HG03565 (cell line): ENCODE results near the gene SMCO1.
"Not testable (repeated sequence)": the region's sequence is repeated elsewhere in the genome, so short reads cannot be mapped to it uniquely, and the experiment has no call there.

ENCODE experiments used
- ATAC-seq: cut with Tn5 transposase; IDR thresholded peaks from one replicate; pipeline ENCODE4 v1.9.1; 2021; ENCODE audit warnings: mild to moderate bottlenecking, moderate library complexity; ENCODE audit not compliant: unreplicated experiment

SMCO1 gene

DNA sequence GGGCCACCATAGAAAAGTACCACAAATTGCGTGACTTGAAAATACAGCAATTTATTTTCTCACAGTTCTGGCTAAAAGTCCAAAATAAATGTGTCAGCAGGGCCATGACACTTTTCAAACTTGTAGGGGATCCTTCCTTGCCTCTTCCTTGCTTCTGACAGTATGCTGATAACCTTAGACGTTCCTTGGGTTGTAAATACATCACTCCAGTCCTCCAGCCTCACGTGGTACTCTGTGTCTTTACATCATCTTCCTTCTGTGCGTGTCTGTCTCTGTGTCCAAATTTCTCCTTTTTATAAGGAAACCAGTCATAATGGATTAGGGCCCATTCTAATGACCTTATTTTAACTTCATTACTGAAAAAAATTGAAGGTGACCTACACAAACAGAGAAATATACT is 19.0 kb downstream of the SMCO1 start:
- ATAC-seq: no peak

DNA sequence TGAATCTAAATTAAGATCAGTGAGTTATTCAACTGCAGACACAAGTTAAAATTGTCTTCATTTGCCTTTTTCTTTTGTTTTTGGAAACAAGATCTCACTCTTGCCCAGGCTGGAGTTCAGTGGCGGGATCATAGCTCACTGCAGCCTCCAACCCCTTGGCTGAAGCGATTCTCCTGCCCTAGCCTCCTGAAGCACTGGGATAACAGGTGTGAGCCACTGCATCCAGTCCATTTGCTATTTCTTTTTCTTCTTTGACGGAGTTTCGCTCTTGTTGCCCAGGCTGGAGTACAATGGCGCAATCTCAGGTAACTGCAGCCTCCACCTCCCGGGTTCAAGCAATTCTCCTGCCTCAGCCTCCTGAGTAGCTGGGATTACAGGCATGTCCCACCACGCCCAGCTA is 21.9 kb downstream of the SMCO1 start:
- no peak for ATAC-seq

DNA sequence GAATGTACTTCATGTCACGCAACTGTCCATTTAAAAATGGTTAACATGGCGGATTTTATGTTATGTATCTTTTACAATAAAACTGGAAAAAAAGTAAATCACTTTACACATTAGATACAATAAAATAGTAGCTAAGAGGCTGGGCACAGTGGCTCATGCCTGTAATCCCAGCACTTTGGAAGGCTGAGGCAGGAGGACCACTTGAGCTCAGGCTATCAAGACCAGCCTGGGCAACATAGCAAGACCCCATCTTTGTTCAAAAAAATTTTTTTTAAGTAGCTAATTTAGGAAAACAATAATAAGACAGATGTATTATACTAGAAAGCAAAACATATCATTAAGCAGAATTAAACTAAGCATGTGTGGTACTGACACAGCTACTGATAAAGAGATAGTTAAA is 23.1 kb downstream of the SMCO1 start:
- no peak for ATAC-seq

DNA sequence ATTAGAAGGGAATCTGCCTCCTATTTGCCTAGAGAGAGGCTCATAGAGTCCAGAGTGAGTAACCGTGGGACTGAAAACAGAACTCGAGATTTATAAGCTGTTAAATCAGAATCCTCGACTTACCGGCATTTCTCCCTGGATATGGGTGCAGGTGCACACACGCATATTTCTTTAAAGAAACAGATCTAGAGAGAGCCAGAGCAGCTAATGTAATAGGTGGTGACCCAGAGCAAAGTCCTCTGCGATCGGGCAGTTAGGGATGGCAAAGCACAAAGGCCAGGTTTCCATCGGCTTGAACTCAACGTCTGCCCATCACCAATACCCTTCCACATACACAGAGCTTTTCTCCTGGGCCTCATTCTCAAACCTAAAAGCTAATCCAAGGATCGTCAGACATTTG is 25.4 kb downstream of the SMCO1 start:
- ATAC-seq: no peak

DNA sequence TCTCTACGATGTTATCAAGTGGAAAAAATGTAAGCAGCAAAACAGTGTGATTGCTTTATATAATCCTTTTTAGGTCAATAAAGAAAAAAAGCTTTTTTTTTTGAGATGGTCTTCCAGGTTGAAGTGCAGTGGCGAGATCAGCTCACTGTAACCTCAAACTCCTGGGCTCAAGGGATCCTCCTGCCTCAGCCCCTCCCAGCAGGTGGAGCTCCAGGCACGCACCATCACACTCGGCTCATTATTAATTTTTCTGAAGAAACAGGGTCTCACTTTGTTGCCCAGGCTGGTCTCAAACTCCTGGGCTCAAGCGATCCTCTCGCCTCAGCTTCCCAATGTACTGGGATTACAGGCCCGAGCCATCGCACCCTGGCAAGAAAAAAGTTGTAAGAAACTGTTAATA is 28.9 kb downstream of the SMCO1 start:
- ATAC-seq: no peak

DNA sequence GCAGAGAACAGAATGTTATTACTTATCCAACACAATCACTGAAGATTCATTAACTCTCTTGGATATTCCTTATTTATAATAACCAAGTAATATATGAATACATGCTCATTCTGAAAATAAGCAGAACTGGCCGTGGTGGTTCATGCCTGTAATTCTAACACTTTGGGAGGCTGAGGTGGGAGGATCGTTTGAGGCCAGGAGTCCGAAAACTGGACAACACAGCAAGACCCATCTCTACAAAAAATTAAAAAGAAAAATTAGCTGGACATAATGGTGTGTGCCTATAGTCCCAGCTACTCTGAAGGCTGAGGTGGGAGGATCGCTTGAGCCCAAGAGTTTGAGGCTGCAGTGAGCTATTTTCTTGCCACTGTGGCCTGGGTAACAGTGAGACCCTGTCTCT is 37.5 kb downstream of the SMCO1 start:
- no peak for ATAC-seq

DNA sequence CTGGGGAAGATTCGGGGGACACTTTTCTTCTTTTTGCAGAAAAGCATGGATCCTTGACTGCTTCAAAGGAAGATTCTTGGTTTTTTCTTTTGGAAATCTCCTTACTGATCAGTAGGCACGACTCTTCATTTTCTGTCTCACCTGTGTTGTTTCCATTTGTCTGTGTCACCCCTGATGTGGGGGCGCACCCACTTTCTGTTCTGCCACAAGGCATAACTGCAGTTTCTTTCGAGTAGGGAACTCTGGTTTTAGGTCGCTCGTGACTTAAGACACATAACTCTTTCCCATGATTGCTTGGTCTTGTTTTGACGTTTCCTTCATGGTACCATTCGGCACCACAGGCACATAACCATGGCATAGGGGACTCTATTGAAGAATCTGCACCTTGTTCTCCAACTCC is 42.9 kb downstream of the SMCO1 start:
- no peak for ATAC-seq

DNA sequence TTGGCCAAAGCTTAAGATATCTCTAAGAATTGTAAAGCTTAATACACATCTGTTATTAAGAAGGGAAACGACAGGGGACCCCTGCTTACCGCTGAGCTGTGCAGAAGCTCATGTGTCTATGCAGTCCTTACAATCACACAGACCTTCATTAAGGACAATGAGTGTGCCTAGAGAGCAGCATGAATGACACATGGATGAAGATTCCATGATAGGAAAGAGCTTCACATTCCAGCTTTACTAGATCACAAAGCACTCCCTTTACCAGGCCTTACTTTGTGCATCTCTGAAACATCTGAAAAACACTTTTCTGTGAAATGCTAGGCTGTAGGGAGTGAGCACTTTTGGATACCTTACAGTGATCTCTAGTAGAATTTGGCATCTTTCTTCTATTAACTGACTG is 43.6 kb downstream of the SMCO1 start:
- ATAC-seq: no peak

DNA sequence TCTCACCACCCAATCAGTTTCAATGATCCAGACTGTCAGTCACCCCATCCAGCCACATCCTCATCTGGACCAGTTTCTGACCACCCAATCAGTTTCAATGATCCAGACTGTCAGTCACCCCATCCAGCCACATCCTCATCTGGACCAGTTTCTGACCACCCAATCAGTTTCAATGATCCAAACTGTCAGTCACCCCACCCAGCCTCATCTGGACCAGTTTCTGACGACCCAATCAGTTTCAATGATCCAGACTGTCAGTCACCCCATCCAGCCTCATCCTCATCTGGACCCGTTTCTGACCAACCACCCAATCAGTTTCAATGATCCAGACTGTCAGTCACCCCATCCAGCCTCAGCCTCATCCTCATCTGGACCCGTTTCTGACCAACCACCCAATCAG is 45.0 kb downstream of the SMCO1 start:
- not testable (repeated sequence) for ATAC-seq

DNA sequence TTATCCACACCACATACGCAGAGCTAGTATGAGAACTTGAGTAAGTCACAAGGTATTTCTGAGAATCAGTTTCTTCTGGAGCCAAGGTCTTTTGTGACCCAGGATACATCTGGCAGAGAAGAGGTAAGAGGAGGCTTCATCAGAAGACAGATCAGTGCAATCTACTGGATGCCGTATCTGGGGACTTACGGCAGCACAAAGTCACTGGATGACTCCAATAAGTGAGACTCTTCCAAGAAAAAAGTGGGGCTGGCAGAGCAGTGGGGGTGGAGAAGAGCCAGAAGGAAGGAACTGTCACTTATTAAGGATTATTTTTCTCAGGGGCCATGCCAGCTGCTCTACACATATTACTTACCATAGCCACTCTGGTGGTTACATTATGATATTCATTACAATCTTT is 51.3 kb downstream of the SMCO1 start:
- ATAC-seq: no peak

DNA sequence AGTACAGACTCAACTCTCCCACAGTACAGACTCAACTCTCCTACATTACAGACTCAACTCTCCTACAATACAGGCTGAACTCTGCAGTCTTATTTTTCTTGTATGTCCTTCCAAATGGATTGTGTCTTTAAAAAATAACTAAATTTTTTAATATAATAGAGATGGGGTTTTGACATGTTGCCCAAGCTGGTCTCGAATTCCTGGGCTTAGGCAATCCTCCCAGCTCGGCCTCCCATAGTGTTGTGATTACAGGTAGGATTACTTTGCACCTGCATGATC is 51.7 kb downstream of the SMCO1 start:
- no peak for ATAC-seq

DNA sequence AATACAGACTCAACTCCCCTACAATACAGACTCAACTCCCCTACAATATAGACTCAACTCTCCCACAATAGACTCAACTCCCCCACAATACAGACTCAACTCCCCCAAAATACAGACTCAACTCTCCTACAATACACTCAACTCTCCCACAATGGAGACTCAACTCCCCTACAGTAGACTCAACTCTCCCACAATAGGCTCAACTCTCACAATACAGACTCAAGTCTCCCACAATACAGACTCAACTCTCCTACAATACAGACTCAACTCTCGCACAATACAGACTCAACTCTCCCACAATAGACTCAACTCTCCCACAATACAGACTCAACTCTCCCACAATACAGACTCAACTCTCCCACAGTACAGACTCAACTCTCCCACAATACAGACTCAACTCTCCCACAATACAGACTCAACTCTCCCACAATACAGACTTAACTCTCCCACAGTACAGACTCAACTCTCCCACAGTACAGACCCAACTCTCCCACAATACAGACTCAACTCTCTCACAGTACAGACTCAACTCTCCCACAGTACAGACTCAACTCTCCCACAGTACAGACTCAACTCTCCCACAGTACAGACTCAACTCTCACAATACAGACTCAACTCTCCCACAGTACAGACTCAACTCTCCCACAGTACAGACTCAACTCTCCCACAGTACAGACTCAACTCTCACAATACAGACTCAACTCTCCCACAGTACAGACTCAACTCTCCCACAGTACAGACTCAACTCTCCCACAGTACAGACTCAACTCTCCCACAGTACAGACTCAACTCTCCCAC is 52.3 kb downstream of the SMCO1 start:
- ATAC-seq: not testable (repeated sequence)

DNA sequence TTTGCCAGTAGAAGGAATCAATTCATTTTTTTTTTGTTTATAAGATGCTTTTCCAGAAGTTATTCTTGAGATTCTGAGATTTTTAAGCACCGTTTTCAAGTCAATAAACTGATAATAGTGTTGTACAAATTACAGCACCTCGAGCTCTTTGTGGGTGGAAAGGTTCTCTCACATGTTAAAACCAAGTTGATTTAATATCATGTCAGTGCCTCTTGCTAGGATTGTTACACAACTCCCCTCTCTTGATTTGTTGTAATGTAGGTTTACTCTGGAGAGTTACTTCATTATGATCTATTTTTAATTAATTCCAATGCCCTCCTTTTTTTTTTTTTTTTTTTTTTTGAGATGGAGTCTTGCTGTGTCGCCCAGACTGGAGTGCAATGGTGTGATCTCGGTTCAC is 57.1 kb downstream of the SMCO1 start:
- no peak for ATAC-seq

DNA sequence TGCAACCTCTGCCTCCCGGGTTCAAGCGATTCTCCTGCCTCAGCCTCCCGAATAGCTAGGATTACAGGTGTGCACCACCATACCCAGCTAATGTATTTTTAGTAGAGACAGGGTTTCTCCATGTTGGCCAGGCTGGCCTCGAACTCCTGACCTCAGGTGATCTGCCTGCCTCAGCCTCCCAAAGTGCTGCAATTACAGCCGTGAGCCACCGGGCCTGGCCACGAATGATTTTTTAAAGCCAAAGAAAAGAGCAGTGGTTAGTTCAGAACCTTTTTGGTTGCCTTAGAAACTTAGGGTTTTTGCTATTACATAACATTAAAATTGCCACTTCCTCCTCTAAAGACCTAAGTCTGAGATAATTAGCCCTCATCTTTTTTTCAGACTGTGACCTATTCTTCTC is 57.7 kb downstream of the SMCO1 start:
- ATAC-seq: not testable (repeated sequence)
